PFSK-1 (cell line): ENCODE measurements around the gene DACT3.

Source experiments
- FOXP2 ChIP-seq: optimal IDR thresholded peaks from 2 replicates; pipeline ENCODE3; 2011; ENCODE audit warnings: borderline replicate concordance, control low read depth, inconsistent platforms; ENCODE audit not compliant: insufficient read depth; ENCODE audit errors: extremely low read length, extremely low read depth
- POLR2AphosphoS5 ChIP-seq: IDR thresholded peaks from 2 replicates; pipeline ENCODE4 v1.6.1; 2012; ENCODE audit warnings: low read depth, mild to moderate bottlenecking, control low read depth, low read length, moderate library complexity
- REST ChIP-seq, 2 experiments: IDR thresholded peaks; 2 replicates each; pipeline versions ENCODE4 v1.6.1 to v1.8.0; 2011 to 2012; ENCODE audit warnings: low read depth in 2 of 2, low read length in 2 of 2, control low read depth in 1 of 2, inconsistent platforms in 1 of 2, mild to moderate bottlenecking in 1 of 2, moderate library complexity in 1 of 2; ENCODE audit not compliant: insufficient read depth in 1 of 2
- SIN3A ChIP-seq: IDR thresholded peaks from 2 replicates; pipeline ENCODE4 v1.6.1; 2012; ENCODE audit warnings: mild to moderate bottlenecking, low read length, moderate library complexity, borderline replicate concordance; ENCODE audit not compliant: insufficient read depth
- TAF1 ChIP-seq: IDR thresholded peaks from 2 replicates; pipeline ENCODE4 v1.6.1; 2012; ENCODE audit warnings: low read length, control low read depth, borderline replicate concordance; ENCODE audit not compliant: insufficient read depth

Gene DACT3

DNA sequence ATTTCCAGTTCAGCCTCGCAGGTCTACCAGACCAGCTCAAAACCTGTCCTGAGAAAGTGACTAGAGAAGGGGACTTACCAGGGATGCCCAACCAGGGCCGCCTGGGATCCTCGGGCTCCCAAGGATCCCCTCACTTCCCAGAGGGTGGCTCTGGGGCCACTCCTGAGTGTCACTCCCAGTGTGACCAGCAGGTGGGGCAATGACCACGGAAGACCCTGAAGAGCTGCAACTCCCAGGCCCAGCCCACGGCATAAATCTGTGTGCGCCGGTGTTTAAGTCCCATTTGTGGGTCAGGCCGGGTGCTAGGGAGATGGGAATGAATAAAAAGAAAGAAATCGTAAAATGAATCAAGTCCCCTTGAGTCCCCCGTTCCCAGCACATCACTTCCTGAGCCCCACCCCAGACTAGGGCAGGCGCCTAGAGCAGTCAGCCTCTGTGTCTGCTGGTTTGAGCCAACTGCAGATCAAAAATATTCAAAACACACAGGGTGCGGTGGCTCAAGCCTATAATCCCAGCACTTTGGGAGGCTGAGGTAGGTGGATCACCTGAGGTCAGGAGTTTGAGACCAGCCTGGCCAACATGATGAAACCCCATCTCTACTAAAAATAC is 46.8 kb downstream of the DACT3 start:
- TF ChIP-seq POLR2AphosphoS5 (no peak), TAF1 (no peak), REST (IDR thresholded peaks at IDR 0.05; ENCODE audit: insufficient read depth in 1 of 2, low read depth in 2 of 2, low read length in 2 of 2) (no peak), SIN3A (no peak), FOXP2 (no peak)

- TF ChIP-seq TAF1 (no peak), REST (IDR thresholded peaks at IDR 0.05; ENCODE audit: insufficient read depth in 1 of 2, low read depth in 2 of 2, low read length in 2 of 2) (no peak), POLR2AphosphoS5 (no peak), FOXP2 (no peak), SIN3A (no peak)
Observed at GRCh38 chr19:46613525-46613924, 47.5 kb downstream of the DACT3 start.

DNA sequence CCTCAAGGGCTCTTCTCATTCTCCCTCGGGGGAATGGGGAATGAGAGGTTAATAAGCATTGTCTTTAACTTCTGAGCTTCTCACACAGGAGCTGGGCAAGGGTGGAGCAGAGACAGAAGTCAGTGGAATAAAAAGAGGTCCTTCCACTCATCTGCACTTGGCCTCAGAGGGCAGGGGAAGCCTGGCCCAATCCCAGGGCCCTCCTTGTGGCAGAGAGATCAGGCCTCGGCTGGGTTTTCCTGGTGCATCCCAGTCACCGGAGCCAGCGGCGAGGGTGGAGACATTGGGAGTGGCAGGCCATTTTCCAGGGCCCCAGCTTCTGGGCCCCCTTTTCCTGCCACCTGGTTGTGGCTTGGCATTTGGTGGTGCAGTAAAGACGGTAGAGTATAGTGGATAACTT is 49.2 kb downstream of the DACT3 start:
- TF ChIP-seq SIN3A = no peak
- TF ChIP-seq REST (IDR thresholded peaks at IDR 0.05; ENCODE audit: insufficient read depth in 1 of 2, low read depth in 2 of 2, low read length in 2 of 2) = no peak
- no peak for TF ChIP-seq FOXP2
- TF ChIP-seq POLR2AphosphoS5 = no peak
- no peak for TF ChIP-seq TAF1

DNA sequence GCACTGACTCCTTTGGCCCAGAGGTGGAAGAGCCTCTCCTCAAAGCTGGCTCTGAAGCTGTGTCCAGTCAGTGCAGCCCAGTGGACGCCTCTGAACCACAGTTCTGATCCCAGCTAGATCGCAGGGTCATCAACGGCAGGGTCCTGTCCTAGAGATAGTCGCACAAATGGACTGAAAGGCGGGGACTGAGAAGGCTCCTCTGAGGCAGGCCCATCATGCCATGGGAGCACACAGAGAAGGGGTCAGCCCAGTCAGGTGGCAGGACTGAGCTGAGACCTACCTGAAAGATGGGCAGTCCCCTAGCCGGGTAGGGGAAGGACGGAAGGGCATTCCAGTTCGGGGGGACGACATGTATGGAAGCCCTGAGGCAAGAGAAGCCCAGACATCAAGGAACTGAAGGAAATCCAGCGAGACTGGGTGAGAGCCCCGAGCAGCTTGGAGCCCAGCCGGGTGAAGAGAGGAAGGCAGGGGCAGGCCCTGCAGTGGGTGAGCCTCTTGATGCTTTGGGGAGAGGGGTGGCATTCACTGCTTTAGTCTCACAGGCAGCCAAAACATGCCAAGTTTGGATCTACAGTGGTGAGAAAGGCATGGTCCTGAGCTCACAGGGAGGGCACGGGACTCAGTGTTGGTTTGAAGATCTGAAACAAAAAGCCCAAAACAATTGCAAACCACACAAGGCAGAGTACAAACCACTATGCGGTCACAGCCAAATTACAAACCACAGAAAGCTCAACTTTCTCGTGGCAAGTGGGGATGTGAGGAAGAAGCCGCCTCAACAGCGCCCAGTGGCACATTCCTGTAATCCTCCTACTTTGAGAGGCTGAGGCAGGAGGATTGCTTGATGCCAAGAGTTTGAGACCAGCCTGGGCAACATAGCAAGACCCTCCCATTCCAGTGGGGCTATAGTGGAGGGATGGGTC is 49.9 kb downstream of the DACT3 start:
- TF ChIP-seq POLR2AphosphoS5 (peak; percentile 21; the same call in 1 of the 2 replicates), SIN3A (peak; percentile 8; the same call in 1 of the 2 replicates), REST (IDR thresholded peaks at IDR 0.05; ENCODE audit: insufficient read depth in 1 of 2, low read depth in 2 of 2, low read length in 2 of 2) (no peak)
